HG02885 (cell line): Measurements from ENCODE around the gene SERPINI1.

Source experiments
- ATAC-seq: cut with Tn5 transposase; IDR thresholded peaks from one replicate; pipeline ENCODE4 v1.9.1; 2021; ENCODE audit warnings: mild to moderate bottlenecking; ENCODE audit not compliant: unreplicated experiment, poor library complexity

SERPINI1 gene

DNA sequence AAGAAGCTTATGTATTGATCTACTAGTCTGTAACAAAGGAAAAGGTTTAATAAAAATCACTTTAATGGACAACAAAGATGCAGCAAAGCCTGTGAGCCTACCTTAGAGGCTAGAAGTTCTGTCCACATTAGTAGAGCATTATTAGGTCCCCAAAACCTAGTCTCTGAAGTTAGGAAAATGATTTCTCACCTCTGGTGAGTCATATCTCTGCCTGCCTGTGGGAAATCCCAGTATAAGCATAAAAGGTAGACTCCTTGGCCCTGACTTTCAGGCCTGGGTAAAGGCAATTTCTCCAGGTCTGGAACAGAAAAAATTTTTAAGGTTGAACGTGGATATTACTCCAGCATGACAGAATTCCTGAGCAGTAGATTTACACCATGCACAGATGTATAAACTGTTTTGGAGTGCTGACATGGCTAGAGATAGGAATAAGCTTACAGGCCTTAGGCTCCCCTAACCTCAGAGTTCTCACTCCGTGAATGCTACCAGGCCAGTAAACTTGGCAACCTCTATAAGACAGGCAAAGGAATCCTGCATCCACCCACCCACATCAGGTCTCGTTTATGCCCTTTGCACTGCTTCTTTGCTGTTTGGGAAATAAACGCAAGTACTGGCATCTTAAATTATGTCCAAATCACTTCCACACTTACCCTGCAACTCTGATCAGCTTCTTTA lies 104.1 kb downstream of the SERPINI1 start:
- ATAC-seq: peak; percentile 51

DNA sequence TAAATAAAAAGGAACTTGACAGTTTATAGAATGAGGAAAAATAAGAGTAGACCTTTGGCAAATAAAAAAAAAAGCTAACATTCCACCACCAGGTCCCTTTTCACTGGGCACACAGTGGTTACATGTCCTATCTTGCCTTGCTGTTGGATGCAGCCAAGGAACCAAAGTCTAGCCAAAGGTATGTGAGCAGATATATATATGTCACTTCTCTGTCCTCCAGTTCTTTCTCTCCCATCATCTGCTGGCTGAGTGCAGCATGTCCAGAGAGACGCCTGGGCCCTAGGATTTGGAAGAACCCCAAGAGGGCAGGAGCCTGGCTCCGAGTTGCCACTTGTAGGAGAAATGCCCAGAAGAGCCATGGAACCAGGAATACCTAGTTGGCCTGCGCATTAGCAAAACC lies 104.7 kb downstream of the SERPINI1 start:
- no peak for ATAC-seq

DNA sequence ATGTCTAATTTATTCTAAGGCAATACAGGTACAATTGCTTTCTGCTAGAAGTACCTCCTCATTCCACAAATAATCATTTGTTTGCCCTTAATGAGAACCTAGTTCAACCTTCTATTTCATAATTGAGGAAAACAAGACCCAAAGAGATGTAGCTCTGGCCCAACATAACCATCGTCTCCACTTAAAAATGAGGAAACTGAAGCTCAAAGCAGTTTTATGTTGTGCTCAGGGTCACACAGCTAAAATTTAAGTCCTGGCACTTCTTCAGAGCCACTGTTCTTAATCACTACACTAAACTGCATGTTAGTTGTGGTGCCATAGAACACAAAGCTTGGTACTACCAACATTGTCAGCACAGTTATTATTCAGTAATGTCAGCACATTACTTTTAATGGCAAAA lies 108.0 kb downstream of the SERPINI1 start:
- no peak for ATAC-seq

DNA sequence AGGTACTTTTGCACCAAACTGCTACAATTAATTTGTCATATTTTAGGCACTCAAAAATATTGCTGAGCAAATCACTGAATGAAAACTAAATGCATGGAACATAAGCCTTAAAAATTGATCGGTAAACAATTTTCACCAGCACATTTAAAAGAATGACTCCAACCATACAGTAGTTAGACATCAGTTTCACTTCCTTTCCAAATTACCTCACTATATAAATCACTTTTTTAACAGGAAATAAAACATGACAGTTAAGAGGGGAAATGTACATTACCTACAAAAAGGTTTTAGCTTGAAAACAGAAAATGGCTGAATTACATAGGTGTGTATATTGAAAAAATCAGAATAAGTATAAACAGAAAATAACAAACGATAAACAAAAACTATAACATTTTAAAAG lies 108.4 kb downstream of the SERPINI1 start:
- peak; percentile 54 for ATAC-seq

DNA sequence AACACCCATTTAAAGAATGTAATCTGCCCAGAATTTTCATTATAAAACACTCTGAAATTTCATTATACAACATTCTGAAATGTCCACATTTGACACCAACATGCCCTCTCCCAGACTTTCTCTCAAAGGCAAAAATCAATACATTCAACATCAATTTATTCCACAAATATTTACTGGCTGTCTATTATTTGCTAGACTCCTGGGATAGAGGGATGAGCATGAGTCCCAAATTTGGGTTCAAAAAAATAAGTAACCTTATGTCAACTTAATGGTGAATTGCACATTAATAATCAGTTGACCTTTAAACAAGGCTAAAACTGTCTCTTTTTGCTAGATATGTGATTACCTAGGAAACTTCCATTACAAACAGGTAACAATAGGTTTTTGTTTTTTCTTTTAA lies 109.0 kb downstream of the SERPINI1 start:
- no peak for ATAC-seq

DNA sequence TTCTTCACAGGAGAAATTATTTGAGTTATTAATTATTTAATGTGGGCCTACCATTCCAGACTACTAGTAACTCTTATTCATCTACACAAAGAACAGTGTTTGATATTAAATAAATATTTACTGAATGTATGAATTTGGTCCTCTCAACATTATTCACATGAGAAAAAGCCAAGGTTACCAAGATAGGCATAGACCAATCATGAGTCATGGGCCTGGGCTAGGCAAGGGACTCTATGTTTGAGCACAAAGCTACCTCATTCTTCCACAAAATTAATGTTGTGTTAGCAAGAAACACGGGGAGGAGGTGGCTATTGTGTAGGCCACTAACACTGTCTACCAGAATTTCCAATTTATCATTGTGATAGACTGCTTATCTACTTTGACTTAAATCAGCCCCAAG lies 115.7 kb downstream of the SERPINI1 start:
- ATAC-seq: no peak

DNA sequence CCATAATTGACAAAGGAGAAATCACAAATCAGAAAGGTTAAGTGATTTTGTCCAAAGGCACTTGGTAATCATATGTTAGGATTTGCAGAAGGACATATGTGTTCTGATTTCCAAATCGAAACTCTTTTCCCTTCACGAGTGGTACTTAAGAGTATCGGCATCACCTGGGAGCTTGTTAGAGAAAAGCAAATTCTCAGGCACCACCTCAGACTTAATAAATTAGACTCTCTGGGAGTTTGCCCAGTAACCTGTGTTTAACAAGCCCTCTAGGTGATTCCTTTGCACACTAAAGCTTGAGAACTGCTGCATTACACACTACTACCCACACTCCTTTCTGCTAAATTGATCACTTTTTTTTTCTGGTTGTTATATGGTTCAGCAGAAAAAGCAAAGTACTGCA lies 116.2 kb downstream of the SERPINI1 start:
- no peak for ATAC-seq

DNA sequence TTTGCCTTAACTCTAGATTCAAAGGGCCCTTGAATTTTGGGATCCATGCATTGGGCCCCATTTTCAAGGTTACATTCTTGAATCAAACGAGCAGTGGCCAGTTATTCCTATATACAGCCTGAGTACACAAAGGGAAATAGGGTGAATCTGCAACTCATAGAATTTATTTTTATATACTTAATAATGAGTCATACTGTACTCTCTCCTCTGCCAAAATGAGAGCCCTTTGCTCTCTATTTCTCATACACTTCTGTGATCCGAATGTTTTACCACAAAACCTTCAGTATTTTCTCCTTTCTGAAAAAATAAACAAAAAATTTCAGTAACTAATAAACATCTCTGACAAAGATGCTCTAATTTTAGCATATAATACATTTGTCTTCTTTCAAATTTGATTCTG lies 116.7 kb downstream of the SERPINI1 start:
- no peak for ATAC-seq

DNA sequence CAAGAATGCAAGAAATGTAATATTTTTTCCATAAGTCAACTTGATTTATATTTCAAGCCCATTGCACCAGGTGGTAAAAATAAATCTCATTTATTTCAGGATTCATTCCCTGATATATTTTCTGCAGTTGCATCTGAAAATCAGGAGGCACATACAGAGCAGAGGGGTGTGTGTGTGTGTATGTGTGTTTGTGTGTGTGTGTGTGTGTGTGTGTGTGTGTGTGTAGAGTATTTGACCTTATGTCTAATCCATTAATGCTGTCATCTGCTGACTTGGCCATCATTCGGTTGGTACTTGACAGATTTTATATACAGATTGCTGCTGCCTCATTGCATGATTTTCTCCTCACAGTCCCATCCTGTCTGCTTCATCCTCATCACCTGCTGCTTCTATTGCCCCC lies 118.5 kb downstream of the SERPINI1 start:
- no peak for ATAC-seq

DNA sequence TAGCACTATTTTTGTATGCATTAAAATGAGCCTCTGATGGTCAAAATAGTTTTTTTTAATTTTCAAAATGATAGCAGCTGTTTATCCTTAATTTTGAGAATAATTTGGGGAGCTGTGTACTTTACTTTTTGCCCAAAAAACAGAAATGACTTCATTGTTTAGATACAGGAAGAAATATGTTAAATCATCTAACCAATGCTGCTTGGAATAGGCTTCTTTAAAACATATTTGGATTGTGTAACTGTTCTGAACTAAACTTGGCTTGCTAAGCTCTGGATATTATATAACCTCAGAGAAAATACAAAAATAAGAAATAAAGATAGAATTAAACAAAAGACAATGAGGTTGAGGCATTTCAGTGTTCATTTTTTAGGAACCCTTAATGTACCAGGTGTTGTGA lies 119.3 kb downstream of the SERPINI1 start:
- ATAC-seq: no peak

DNA sequence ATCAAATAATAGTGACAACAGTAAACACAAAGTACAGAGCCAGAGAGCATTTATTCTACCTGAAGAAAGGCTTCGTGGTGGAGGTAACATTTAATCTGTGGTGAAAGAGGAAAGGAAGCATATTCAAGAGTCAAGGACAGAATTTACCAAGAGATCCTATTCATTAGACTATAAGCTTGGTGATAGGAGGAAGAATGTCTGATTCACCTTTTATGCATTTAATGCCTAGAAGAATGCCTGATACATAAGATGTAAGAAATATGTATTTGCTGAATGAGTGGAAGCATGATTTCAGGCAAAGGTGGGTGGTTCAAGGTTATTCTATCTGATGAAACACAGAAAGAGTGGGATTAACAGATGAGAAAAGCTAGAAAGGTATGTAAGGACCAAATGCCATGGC lies 119.8 kb downstream of the SERPINI1 start:
- no peak for ATAC-seq

DNA sequence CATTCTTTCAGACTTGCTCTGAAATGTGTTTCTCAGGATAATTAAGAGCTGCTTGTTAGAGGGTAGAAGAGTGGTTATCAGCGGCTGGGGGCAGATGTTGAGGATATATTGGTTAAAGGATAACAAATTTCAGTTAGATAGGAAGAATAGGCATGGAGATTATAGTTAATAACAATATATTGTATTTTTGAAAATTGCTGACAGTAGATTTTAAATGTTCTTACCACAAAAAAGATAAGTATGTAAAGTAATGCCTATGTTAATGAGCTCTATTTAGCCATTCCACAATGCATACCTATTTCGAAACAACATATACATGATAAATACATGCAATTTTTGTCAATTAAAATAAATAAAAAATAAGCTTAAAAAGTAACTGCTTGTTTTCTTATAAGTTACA lies 123.3 kb downstream of the SERPINI1 start:
- no peak for ATAC-seq

DNA sequence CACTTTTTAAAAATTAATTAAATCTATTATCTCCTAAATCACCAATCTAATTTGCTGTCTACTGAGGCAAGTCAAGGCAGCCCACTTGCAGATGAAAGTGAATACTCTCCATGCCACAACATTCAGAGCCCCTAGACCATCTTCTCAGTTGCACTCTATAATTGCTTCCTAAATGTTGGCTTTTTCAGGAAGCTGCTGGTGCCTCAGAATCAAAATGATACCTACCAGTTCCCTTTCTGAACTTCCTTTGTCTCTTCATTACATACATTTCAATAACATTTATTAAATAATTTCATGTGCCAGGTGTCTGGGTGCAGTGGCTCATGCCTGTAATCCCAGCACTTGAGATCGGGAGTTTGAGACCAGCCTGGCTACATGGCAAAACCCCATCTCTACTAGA lies 124.1 kb downstream of the SERPINI1 start:
- ATAC-seq: no peak

DNA sequence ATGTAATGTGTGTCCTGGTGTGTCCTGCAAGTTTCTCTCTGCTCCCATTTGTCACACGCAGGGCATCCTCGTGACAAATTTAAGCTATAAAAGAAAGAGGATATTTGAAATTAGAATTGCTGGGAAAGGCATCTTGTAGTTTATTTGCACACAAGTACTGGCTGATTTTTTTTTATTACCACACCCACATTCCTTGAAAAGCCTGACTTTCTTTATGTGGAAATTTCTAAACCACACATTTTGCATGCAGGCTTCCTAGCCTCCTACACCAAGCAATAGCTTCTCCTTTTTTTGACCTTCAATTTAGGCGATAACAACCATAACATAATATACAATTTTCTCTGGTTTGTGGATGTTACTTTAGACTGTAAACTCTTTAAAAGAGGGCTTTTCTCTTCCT lies 126.1 kb downstream of the SERPINI1 start:
- ATAC-seq: peak; percentile 57

DNA sequence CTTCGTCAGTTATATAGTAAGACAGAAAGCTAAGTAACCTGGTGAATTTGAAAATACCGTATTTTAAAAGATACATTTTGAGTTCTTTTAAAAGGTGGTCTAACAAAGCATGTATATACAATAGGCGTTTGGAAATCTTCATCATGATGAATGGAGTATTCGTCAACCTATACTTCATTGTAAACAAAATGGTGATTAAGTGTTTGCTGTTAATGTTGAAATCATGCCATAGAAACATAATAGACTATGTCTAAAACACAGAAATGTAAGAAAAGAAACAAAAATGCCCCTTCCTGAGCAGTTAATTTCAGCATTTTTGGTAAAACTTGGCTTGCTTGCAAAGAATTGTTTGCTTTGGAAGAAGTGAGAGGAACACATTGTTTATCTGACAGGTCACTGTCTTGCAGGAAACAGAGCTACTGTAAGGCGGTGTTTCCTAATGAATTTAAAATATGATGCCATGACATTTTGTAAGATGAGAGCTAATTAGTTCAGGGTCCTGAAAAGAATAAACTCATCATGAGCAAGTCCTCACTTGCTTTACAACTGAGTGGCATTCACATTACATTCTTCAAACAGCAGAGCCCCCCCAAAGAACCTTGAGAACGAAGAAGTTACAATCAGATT lies 126.7 kb downstream of the SERPINI1 start:
- no peak for ATAC-seq

DNA sequence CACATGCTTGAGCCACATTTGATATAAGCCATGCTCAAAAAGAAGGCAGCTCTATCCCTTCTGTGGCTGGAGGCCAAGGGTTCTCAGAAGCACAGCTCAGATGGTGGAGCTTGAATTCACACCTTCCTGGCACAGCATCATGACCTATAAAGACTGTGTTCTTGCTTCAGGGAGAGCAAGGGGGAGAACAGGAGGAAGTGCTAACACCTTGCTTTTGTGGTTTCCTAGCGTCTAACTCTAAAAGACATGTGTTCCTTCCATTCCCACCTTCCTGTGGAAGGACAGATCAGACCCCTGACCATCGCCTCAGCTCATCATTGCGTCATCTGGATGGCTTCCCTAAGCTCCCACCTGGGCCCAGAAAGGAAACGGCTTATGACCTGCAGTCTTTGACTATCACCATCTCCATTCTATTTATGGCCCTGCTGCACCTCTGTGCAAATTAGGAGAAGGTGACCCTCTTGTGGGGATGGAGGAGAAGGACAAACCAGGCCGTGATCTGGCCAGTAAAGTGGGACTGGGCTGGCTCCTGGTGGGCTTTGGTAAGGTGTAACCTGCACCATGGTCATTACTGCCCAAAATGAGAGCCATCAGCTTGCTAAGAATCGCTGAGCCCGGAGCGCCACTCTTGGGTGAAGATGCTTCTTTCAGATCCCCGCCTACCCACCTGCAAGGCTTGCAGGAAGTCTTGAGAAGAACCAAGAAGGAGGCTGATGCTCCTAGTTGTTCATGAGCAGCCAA lies 128.5 kb downstream of the SERPINI1 start:
- ATAC-seq: no peak

DNA sequence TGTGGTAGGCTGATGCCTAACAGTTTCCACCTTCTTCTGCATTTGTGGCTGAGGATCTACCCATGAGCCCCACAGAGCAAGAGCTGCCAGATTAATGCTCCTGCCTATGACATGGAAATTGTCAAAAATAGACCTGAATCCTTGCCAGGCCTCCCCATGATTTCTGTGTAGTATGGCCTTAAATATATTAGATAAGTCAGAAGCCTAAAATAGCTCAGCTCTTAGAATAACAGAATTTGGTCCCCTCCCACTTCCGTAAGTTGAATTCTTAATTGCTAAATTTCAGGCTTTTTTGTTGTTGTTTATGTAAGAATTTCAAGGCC lies 129.0 kb downstream of the SERPINI1 start:
- no peak for ATAC-seq

DNA sequence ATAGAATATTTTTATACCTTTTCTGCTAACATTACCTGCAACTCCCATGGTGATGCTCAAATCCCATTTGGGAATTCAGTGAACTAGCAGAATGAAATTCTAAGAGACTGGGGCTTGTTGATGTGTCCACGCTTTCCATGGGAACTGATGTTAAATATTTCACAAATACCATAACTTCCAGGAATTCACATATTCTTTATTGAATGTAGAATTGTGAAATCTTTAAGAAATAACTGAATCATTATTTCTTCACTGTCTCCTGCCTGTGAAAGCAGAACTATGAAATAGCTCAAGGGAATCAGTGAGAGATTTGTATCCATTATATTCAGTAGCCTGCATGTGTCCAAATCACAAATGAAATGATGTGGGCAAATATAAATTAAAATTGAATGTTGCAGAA lies 130.8 kb downstream of the SERPINI1 start:
- ATAC-seq: no peak

DNA sequence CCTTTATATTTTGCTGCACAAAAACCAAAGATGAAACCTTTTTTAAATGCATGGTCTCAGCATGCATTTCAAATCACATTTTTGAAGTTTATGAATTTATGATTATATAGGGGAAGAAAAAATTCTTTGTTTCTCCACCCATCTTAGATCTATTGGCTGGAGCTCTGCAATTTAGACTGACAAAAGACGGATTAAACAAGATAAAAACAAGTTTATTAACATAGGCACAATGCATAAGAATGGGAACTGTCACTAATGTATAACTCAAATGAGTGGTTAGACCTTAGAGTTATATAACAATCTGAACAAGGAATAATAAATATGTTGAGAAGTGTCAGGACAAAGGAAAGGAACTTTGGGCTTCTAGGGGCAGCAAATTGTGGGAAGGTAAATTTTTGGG lies 132.5 kb downstream of the SERPINI1 start:
- no peak for ATAC-seq

DNA sequence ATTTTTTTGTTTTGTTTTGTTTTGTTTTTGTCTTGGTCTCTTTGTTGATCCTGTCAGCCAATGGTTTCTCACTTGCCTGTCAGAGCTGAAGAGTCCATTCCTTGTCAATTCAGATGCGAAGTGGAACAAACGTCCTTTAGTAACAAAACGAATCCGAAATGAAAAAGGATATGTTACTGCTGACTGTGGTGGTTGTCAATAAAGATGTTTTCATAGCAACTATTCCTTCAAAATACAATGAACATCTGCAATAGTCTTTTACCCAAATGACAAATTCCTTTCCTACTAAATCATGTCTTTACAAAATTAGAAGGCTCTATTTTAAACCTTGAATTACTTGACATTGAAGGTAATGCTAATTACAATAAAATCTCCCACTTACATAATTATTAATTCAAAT lies 134.7 kb downstream of the SERPINI1 start:
- no peak for ATAC-seq

DNA sequence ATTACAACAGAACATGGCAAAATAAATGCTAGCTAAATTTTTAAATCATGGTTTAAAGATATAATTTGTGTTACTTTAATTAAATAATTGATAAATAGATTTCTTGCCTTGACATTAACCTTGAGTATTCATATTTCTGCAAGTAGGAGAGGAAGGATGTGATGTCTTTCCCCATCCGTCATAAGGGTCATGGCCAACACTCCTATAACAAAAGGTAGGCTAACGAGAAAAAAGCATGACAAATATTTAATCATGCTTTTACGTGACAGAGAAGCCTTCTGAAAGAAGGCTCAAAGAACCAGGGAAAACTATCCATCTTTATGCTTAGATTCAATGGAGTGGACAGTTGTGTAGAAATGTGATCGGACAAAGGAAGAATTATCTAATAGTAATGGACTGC lies 135.2 kb downstream of the SERPINI1 start:
- no peak for ATAC-seq

DNA sequence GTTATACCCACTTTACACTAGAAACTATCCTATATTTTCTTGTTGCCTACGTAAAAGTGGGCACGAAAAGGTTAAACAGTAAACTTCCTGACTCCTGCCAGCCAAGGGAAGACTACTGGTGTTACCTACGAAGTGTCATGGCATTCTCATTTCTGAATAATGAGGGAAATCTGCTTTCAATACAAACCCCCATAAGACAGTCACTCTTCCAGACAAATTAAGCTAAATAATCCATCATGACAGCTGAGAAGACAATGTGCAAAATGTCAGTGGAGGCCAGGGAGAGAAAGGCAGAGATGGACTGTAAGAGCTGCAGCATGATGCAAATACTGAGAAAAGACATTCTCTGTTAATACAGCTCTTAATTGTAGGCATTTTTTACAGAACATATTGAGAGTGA lies 136.5 kb downstream of the SERPINI1 start:
- ATAC-seq: no peak
